Keratinocyte (primary cell): Measurements from ENCODE around the gene ATP1A3.

Experiments used
- EZH2 ChIP-seq: IDR thresholded peaks from one replicate; pipeline ENCODE4 v1.6.1; 2012; ENCODE audit warnings: inconsistent platforms, mild to moderate bottlenecking, low read length, moderate library complexity
- TF ChIP-seq, protein P1 (sequence below), 3 experiments: IDR thresholded peaks in 1 of 3; conservative IDR thresholded peaks in 1 of 3; optimal IDR thresholded peaks in 1 of 3; 2 replicates in 2 of 3; 3 replicates in 1 of 3; pipeline versions ENCODE3 to v1.5.1; 2011; ENCODE audit warnings: low read length in 3 of 3, mild to moderate bottlenecking in 3 of 3, moderate library complexity in 2 of 3, control low read depth in 1 of 3, inconsistent platforms in 1 of 3; ENCODE audit not compliant: insufficient read depth in 2 of 3; ENCODE audit errors: extremely low read depth in 1 of 3

DNA sequence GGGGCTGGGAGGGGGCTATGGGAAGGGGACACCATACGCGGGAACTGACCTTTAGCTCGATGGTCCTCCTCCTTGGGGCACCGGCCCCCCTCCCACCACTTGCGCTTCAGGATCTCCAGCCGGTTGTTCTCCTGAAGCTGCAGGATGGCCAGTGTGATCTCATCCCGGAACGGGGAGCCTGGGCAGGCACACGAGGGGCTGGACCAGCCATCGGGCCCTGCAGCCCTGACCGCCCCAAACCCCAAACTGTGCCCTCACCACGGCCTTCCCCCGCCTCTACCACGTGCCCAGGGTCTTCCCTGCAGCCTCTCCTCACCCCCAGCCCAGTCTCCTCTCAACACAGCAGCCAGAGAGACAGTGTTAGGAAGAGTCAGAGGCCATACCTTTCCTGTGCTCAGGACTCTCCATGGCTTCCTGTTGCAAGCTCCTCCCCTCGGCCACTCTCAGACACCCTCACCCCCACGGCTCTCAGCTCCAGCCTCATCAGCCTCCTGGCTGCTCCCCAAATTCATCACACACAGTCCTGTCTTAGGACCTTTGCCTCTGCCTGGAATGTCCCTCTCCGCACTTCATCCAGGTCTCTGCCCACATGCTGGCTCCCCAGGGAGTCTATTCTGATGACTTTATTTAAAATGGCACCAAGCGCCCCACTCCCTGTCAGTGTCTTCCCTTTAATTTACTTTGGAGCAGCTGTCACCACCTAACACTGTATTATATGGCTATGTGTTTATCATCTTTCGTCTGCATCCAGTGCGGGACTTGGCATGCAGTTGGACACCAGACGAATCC, 9.7 kb upstream of the ATP1A3 start:
- TF ChIP-seq EZH2, result no peak
- TF ChIP-seq, protein P1, sequence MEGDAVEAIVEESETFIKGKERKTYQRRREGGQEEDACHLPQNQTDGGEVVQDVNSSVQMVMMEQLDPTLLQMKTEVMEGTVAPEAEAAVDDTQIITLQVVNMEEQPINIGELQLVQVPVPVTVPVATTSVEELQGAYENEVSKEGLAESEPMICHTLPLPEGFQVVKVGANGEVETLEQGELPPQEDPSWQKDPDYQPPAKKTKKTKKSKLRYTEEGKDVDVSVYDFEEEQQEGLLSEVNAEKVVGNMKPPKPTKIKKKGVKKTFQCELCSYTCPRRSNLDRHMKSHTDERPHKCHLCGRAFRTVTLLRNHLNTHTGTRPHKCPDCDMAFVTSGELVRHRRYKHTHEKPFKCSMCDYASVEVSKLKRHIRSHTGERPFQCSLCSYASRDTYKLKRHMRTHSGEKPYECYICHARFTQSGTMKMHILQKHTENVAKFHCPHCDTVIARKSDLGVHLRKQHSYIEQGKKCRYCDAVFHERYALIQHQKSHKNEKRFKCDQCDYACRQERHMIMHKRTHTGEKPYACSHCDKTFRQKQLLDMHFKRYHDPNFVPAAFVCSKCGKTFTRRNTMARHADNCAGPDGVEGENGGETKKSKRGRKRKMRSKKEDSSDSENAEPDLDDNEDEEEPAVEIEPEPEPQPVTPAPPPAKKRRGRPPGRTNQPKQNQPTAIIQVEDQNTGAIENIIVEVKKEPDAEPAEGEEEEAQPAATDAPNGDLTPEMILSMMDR (optimal IDR thresholded peaks at IDR 0.05 in 1 of 3, IDR thresholded peaks at IDR 0.05 in 1 of 3, conservative IDR thresholded peaks at IDR 0.05 in 1 of 3; ENCODE audit: extremely low read depth in 1 of 3, insufficient read depth in 2 of 3, low read length in 3 of 3), result no peak
